A549 (cell line): ENCODE data around the gene MYO1B.

Experiments used
- EP300 ChIP-seq, 2 experiments: fragments of >200 bp; sonication (Bioruptor Twin); formaldehyde crosslinking; IDR thresholded peaks; 2 replicates in 1 of 2; 3 replicates in 1 of 2; pipeline ENCODE4 v1.6.1; 2016 to 2017
- HMGXB4 ChIP-seq: fragments of 250-450 bp; sonication (Bioruptor Pico); IDR thresholded peaks from 2 replicates; pipeline ENCODE4 v1.5.0; 2021; ENCODE audit warnings: mild to moderate bottlenecking, moderate library complexity, borderline replicate concordance
- HOXA7 ChIP-seq: fragments of 250-450 bp; sonication (Bioruptor Pico); IDR thresholded peaks from 2 replicates; pipeline ENCODE4 v1.5.0; 2020; ENCODE audit warnings: mild to moderate bottlenecking, moderate library complexity
- POLR2AphosphoS2 ChIP-seq: conservative IDR thresholded peaks from 2 replicates; pipeline ENCODE4 v1.6.1; 2012; ENCODE audit warnings: low read length, improper control_type of control experiment, inconsistent platforms
- TF ChIP-seq, protein P1 (sequence below): IDR thresholded peaks from 2 replicates; pipeline ENCODE4 v1.6.1; 2012
- TF ChIP-seq, protein P2 (sequence below): fragments of >200 bp; sonication (Bioruptor Twin); formaldehyde crosslinking; IDR thresholded peaks from 3 replicates; pipeline ENCODE4 v1.5.1; 2016

GRCh38 chr2:191333911-191334357 lies 88.7 kb downstream of the MYO1B start:
- TF ChIP-seq, protein P1, sequence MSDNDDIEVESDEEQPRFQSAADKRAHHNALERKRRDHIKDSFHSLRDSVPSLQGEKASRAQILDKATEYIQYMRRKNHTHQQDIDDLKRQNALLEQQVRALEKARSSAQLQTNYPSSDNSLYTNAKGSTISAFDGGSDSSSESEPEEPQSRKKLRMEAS, result no peak
- TF ChIP-seq, protein P2, sequence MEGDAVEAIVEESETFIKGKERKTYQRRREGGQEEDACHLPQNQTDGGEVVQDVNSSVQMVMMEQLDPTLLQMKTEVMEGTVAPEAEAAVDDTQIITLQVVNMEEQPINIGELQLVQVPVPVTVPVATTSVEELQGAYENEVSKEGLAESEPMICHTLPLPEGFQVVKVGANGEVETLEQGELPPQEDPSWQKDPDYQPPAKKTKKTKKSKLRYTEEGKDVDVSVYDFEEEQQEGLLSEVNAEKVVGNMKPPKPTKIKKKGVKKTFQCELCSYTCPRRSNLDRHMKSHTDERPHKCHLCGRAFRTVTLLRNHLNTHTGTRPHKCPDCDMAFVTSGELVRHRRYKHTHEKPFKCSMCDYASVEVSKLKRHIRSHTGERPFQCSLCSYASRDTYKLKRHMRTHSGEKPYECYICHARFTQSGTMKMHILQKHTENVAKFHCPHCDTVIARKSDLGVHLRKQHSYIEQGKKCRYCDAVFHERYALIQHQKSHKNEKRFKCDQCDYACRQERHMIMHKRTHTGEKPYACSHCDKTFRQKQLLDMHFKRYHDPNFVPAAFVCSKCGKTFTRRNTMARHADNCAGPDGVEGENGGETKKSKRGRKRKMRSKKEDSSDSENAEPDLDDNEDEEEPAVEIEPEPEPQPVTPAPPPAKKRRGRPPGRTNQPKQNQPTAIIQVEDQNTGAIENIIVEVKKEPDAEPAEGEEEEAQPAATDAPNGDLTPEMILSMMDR, result no peak
- no peak for TF ChIP-seq HOXA7 (CRISPR knock-in tag)
- no peak for TF ChIP-seq POLR2AphosphoS2
- TF ChIP-seq EP300 (IDR thresholded peaks at IDR 0.05), result no peak
- TF ChIP-seq HMGXB4 (CRISPR knock-in tag), result no peak
